ENCODE results near the gene RAD51C. TPM values are rescaled to one million over a fixed set of nuclear protein-coding genes. Genes with fewer than 3 reads are reported as not detected.

Gene RAD51C
- total RNA-seq, 2 donors from 2014 or later: 24.3 to 29.3 TPM

- Histone ChIP-seq H3K4me3 (no peak overlapping the region), H3K4me1 (peaks cover 0 to 6% of the 10 kb centered on the region in 2 donors), H3K9me3 (no peaks in the 10 kb centered on the region), H3K36me3 (no peaks in the 10 kb centered on the region), H3K27me3 (no peaks in the 10 kb centered on the region), H3K27ac (no peak overlapping the region)
- no peak for TF ChIP-seq CTCF (IDR thresholded peaks at IDR 0.05)
- no peak for DNase-seq (ENCODE audit: low spot score)
These were observed 31.8 kb upstream of the RAD51C start for GRCh38 chr17:58660621-58661020.

GRCh38 chr17:58661499-58661898 is 30.9 kb upstream of the RAD51C start:
- no peak overlapping the region for H3K4me3 ChIP-seq
- H3K36me3 ChIP-seq: no peaks in the 10 kb centered on the region
- DNase-seq (ENCODE audit: low spot score): no peak
- no peaks in the 10 kb centered on the region for H3K27me3 ChIP-seq
- no peak for TF ChIP-seq CTCF (IDR thresholded peaks at IDR 0.05)
- peaks cover 0 to 6% of the 10 kb centered on the region in 2 donors for H3K4me1 ChIP-seq
- H3K27ac ChIP-seq: no peak overlapping the region
- no peaks in the 10 kb centered on the region for H3K9me3 ChIP-seq

- Histone ChIP-seq H3K27me3 (no peaks in the 10 kb centered on the region), H3K27ac (no peak overlapping the region), H3K9me3 (no peaks in the 10 kb centered on the region), H3K4me1 (no peaks in the 10 kb centered on the region), H3K4me3 (no peak overlapping the region), H3K36me3 (no peaks in the 10 kb centered on the region)
- no peak for DNase-seq (ENCODE audit: low spot score)
- no peak for TF ChIP-seq CTCF (IDR thresholded peaks at IDR 0.05)
These were observed 28.1 kb upstream of the RAD51C start for GRCh38 chr17:58664302-58664701.

- H3K4me3 ChIP-seq: no peak overlapping the region
- TF ChIP-seq CTCF (IDR thresholded peaks at IDR 0.05): no peak
These were observed 26.2 kb upstream of the RAD51C start for GRCh38 chr17:58665946-58666857.

GRCh38 chr17:58666858-58667267 is 25.5 kb upstream of the RAD51C start:
- H3K4me3 ChIP-seq: no peak overlapping the region
- no peak overlapping the region for H3K27ac ChIP-seq

More at GRCh38 chr17:58665946-58666857, 26.2 kb upstream of the RAD51C start:
- no peak for DNase-seq (ENCODE audit: low spot score)
- Histone ChIP-seq H3K36me3 (no peaks in the 10 kb centered on the region), H3K9me3 (no peaks in the 10 kb centered on the region), H3K27ac (no peak overlapping the region), H3K4me1 (no peaks in the 10 kb centered on the region), H3K27me3 (no peaks in the 10 kb centered on the region)

More at GRCh38 chr17:58666858-58667267, 25.5 kb upstream of the RAD51C start:
- Histone ChIP-seq H3K36me3 (no peaks in the 10 kb centered on the region), H3K9me3 (no peaks in the 10 kb centered on the region), H3K4me1 (no peaks in the 10 kb centered on the region), H3K27me3 (no peaks in the 10 kb centered on the region)
- TF ChIP-seq CTCF (IDR thresholded peaks at IDR 0.05): no peak
- DNase-seq (ENCODE audit: low spot score): peak; percentile 84

Data from right atrium auricular region (tissue), 2 donors.